ENCODE measurements around the gene REL. TPM values are rescaled to one million over a fixed set of nuclear protein-coding genes. Genes with fewer than 3 reads are reported as not detected.
A peak's percentile ranks its signal among the peaks of the same experiment; 100 is the strongest.

REL gene
- total RNA-seq, 4 donors from 2014 or later, result 10.5 to 17.3 (median 12.7) TPM

DNA sequence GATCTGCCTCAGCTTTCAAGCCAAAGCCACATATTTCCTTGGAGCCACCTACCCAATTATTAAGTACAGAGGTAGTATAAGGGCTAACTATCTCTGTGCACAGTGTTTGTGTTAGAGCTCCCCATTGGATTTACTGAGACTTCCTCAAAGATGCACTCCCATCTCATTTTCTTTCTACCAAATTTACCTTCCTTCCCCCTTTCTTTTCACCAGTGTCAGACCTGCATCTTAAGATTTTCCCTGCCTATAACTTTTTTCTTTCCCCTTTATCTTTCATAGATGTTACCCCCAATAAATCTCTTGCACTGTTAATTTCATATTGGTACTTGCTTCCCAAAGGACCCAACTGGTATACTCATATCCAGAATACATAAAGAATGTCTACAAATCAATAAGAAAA lies 5.9 kb upstream of the REL start:
- Histone ChIP-seq H3K9me3 (peaks cover 0 to 4% (median 0%) of the 10 kb centered on the region in 4 donors), H3K36me3 (no peaks in the 10 kb centered on the region), H3K27ac (no peak overlapping the region), H3K4me1 (peaks cover 0 to 6% (median 0%) of the 10 kb centered on the region in 4 donors), H3K4me3 (no peak overlapping the region), H3K27me3 (no peaks in the 10 kb centered on the region)
- DNase-seq (ENCODE audit: low spot score in 2 of 2), result no peak
- TF ChIP-seq, protein P1, sequence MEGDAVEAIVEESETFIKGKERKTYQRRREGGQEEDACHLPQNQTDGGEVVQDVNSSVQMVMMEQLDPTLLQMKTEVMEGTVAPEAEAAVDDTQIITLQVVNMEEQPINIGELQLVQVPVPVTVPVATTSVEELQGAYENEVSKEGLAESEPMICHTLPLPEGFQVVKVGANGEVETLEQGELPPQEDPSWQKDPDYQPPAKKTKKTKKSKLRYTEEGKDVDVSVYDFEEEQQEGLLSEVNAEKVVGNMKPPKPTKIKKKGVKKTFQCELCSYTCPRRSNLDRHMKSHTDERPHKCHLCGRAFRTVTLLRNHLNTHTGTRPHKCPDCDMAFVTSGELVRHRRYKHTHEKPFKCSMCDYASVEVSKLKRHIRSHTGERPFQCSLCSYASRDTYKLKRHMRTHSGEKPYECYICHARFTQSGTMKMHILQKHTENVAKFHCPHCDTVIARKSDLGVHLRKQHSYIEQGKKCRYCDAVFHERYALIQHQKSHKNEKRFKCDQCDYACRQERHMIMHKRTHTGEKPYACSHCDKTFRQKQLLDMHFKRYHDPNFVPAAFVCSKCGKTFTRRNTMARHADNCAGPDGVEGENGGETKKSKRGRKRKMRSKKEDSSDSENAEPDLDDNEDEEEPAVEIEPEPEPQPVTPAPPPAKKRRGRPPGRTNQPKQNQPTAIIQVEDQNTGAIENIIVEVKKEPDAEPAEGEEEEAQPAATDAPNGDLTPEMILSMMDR (IDR thresholded peaks at IDR 0.05), result no peak
- no peak for TF ChIP-seq POLR2A (IDR thresholded peaks at IDR 0.05)
- TF ChIP-seq EP300 (IDR thresholded peaks at IDR 0.05), result no peak

DNA sequence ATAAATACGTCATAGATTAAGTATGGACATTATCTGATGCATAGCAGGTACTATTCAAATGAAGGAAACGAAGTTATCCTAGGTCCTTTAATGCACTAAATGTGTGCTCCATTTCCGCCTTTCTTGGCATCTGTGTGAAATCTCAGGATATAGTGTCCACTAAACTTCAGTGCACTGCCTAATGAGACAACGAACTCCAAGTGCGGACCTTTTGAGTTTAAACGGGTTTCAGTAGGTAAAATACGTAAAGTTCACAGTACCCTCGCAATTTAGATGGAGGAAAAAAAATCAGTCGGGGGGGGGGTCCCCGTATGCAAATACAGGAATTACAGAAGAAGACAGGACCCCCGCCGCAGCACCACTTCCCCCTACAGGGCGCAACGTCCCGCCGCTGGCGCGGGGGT lies 729 bp upstream of the REL start:
- TF ChIP-seq, protein P1 (IDR thresholded peaks at IDR 0.05), result peak in 2 of 5 experiments; percentile 11 to 45
- no peak for TF ChIP-seq POLR2A (IDR thresholded peaks at IDR 0.05)
- no peaks in the 10 kb centered on the region for H3K27me3 ChIP-seq
- H3K4me1 ChIP-seq, result peaks cover 0 to 27% (median 8%) of the 10 kb centered on the region in 4 donors
- DNase-seq (ENCODE audit: low spot score in 2 of 2), result peak in 1 of 2 donors; percentile 57
- WGBS, 2 donors, result 2% methylated on average over 18 of the region's 18 CpGs
- H3K27ac ChIP-seq, result peak overlapping the region; percentile 96 to 99 (median 98)
- peak overlapping the region; percentile 69 to 96 (median 90) for H3K4me3 ChIP-seq
- no peaks in the 10 kb centered on the region for H3K36me3 ChIP-seq
- H3K9me3 ChIP-seq, result peaks cover 0 to under 1% (median 0%) of the 10 kb centered on the region in 4 donors

DNA sequence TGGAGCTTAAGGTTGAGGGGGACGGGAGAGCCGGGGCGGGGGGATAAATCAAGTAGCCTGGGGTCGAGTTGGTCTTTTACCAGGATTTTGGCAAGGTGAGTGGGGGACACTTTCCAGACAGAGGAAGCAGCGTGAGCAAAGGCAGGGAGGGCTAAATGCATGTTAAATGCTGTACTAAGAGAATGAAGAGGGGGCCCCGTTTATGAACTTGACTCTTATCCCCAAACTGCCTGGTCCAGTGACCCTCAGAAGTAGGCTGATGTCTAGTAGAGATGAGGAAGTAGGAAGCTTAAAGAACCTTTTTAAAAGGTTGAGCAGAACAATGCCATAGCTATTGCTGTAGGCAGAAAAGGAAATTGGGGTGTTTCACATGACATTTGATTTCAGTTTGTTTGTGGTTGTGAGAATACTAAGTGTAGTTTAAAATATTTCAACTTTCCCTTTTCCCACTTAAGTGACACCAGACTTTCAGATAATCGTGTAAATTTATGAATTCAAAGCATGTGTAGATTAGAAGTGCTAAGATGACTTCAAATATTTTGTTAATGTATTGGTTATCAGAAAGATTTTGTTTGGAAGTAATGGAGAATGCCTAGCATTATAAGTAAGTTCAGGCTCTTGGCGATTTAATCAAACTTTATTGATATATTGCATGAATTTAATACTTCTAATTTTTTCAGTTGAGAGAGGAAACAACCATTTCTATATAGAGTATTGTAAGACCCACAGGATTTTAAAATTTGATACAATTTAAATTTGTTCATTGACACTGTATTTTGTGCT lies 1.8 kb downstream of the REL start:
- WGBS, 2 donors, result 24 to 28% methylated on average over 8 of the region's 8 CpGs
- Histone ChIP-seq H3K9me3 (no peaks in the 10 kb centered on the region), H3K4me1 (peaks cover 0 to 47% (median 10%) of the 10 kb centered on the region in 4 donors), H3K27me3 (no peaks in the 10 kb centered on the region), H3K36me3 (no peaks in the 10 kb centered on the region), H3K27ac (peak overlapping the region; percentile 96 to 99 (median 98)), H3K4me3 (peak overlapping the region; percentile 69 to 96 (median 90))
- TF ChIP-seq, protein P1 (IDR thresholded peaks at IDR 0.05), result no peak
- TF ChIP-seq EP300 (IDR thresholded peaks at IDR 0.05), result peak in 1 of 2 donors; percentile 57
- peak in 1 of 2 donors; percentile 8 for TF ChIP-seq POLR2A (IDR thresholded peaks at IDR 0.05)
- DNase-seq (ENCODE audit: low spot score in 2 of 2), result peak in 1 of 2 donors; percentile 21

DNA sequence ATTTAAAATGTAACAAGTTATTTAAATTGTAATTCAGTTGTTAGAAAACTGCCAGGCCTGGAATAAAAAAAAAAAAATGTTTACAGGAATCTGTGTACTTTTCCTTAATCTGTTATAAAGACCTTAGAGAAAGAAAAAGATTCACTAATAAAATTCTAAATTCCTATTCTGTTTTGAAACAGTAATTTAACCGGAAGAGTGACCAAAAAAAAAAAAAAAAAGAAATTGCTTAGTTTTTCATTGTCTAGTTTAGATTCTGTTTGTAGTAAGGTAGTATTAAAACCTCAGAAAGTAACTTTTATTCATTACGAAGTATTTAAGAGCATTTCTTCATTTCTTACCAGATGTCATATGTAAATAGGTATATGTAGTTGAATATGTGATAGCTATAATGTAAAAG lies 2.5 kb downstream of the REL start:
- DNase-seq (ENCODE audit: low spot score in 2 of 2), result no peak
- WGBS, 2 donors, result 66 to 76% methylated on average over 2 of the region's 2 CpGs
- H3K9me3 ChIP-seq, result no peaks in the 10 kb centered on the region
- peak overlapping the region in 2 of 4 donors; percentile 86 to 96 for H3K4me3 ChIP-seq
- no peaks in the 10 kb centered on the region for H3K36me3 ChIP-seq
- TF ChIP-seq, protein P1 (IDR thresholded peaks at IDR 0.05), result no peak
- TF ChIP-seq EP300 (IDR thresholded peaks at IDR 0.05) (no peak), POLR2A (IDR thresholded peaks at IDR 0.05) (no peak)
- H3K27me3 ChIP-seq, result no peaks in the 10 kb centered on the region
- peak overlapping the region in 3 of 4 donors; percentile 96 to 99 (median 99) for H3K27ac ChIP-seq
- H3K4me1 ChIP-seq, result peaks cover 0 to 48% (median 10%) of the 10 kb centered on the region in 4 donors

DNA sequence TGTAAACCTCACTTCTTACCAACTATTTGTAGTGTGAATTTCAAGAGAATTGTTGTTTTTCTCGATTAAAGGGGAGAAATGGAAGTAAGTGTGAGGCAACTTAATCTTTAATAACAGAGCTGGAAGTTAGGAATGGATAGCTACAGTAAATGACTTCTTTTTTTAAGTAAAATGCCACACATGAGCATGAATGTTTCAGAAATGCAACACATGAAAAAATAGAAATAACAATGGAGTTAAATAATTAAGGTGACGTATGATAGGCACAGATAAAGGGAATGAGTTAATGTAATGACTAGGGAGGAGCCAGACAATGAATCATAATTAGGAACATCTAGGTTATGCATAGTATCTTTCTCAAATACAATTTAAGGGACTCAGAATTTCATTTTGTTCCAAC lies 3.4 kb downstream of the REL start:
- no peak for DNase-seq (ENCODE audit: low spot score in 2 of 2)
- Histone ChIP-seq H3K9me3 (no peaks in the 10 kb centered on the region), H3K27ac (peak overlapping the region in 3 of 4 donors; percentile 30 to 99 (median 63)), H3K4me3 (peak overlapping the region in 1 of 4 donors; percentile 2), H3K4me1 (peaks cover 0 to 48% (median 10%) of the 10 kb centered on the region in 4 donors), H3K27me3 (no peaks in the 10 kb centered on the region), H3K36me3 (no peaks in the 10 kb centered on the region)
- WGBS, 2 donors, result 66 to 70% methylated on average over 2 of the region's 2 CpGs
- TF ChIP-seq, protein P1 (IDR thresholded peaks at IDR 0.05), result no peak
- TF ChIP-seq POLR2A (IDR thresholded peaks at IDR 0.05) (no peak), EP300 (IDR thresholded peaks at IDR 0.05) (no peak)

Data from tibial nerve (tissue), 4 donors.